NCI-H2196 (cell line): ENCODE results near the gene SHISA5.

Source experiments
- DNase-seq: peaks from one replicate; lab custom pipeline; 2025; ENCODE audit not compliant: unreplicated experiment; lab: John Stamatoyannopoulos, UW

Gene SHISA5

GRCh38 chr3:48418651-48419050 is 85.3 kb downstream of the SHISA5 start:
- DNase-seq: no peak

- DNase-seq: no peak
Observed at GRCh38 chr3:48418140-48418539, 85.8 kb downstream of the SHISA5 start.
